LNCAP (cell line): ENCODE data around the gene CD34.

ENCODE experiments used
- CTCF ChIP-seq: fragments of 450-650 bp; IDR thresholded peaks from 2 replicates; pipeline ENCODE4 v1.5.1; 2017; ENCODE audit warnings: mild to moderate bottlenecking

CD34 gene

DNA sequence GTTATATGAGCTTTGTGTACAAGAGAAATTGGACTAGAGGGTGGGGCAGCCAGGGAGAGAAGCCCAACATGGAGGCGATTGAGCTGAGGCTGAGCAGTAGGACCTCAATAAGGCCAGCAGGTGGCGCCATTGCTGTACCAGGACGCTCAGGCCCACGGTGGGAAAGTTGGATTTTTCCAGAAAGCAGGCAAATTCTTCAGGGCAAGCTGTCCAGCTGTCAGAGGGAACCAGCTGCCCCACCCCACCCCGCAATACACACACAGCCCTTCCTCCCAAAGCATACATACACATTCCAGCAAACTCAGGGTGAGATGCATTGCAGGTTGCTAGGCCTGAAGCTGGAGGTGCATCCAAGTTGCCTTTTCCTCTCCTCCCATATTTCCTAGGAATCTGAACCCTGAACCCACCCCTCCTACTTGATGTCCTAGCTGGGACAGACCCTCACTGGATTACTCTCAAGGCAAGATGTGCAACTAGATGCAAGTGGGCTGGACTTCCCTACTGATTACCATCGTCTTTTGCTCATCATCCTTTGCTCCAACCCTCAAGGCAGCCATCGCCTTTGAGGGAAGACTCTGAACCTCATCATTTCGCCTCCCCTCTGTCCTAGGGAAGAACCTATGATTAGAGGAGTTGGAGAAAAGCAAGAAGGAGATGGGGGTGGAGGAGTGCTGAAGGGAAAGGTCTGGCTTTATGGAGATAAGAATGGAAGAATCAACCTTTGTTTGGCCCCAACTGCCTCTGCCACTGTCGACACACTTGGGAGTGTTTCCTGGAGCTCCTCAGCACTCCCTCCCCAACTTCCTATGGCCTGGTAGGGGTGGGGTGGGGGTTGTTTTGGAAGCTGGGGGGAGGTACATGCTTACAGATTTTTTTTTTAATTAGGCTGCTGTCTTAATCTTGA, 25.5 kb downstream of the CD34 start:
- TF ChIP-seq CTCF: peak; percentile 98

GRCh38 chr1:207884266-207885029, 26.5 kb downstream of the CD34 start:
- TF ChIP-seq CTCF: no peak

GRCh38 chr1:207883660-207884250, 27.2 kb downstream of the CD34 start:
- no peak for TF ChIP-seq CTCF

- TF ChIP-seq CTCF: no peak
Measured at GRCh38 chr1:207883104-207883651, 27.7 kb downstream of the CD34 start.

DNA sequence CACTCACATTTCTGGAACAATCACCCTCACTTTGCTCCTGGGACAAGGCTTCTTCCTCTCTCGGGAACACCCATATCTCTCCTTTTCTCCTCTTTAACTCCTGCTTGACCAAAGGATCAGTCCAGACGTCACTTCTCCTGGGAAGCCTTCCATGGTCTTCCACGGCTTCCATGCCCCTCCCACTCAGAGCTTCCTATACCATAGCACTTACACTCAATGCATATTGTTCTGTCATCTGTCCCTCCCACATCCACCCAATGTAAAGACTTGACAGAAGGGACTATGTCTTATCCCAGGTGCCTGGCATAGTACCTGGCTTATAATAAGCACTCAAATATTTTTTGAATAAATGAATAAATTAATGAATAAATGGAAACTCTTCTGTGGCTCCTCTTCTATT, 28.2 kb downstream of the CD34 start:
- TF ChIP-seq CTCF: no peak

DNA sequence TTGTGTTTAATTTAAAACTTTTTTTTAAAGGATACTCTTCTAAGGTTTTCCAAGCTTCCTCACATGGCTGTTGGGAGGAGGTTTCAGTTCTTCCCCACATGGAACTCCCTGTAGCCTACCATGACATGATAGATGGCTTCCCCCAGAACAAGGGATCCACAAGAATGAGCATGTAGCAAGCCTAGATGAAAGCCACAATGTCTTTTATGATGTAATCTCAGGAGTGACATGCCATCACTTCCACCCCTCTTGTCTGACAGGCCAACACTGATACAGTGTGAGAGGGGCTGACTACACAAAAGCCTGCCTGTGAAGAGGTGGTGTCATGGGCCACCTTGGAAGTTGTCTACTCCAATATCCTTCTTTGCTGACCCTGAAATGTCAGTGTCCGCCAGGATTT, 32.0 kb downstream of the CD34 start:
- no peak for TF ChIP-seq CTCF

DNA sequence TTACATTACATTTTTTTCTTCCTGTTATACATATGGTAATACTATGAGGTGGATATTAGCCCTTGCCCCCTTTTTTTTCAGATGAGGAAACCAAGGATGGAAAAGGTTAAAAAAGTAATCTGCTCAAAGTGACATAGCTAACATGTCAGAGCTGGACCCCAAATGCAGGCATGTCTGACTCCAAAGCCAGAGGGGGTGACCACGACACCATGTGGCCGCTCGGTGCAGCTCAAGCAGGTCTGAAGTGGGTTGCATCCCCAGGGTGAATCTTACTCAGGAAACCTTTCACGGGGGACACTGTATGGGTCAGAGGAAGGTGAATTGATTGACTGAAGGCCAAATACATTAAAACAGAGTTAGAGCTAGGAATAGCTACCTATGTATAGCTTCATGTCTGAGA, 34.8 kb downstream of the CD34 start:
- TF ChIP-seq CTCF: peak; percentile 23; the same call in 1 of the 2 replicates
